Stimulated activated CD4-positive, alpha-beta T cell treated with anti-CD3 and anti-CD28 coated beads, Interleukin-1b, Interleukin-23, amount 100 ng/mL, for 4 hours (primary cell): ENCODE data around the gene IGSF9.
"Not testable (repeated sequence)": the region's sequence is repeated elsewhere in the genome, so short reads cannot be mapped to it uniquely, and the experiment has no call there.

Experiments
- DNase-seq, 2 donors: peaks; one replicate each; pipeline ENCODE4 v3.0.0-alpha.2; 2020; ENCODE audit warnings: low read depth in 2 of 2

Gene IGSF9

GRCh38 chr1:159899634-159900033, 45.8 kb downstream of the IGSF9 start:
- not testable (repeated sequence) for DNase-seq

- DNase-seq: no peak
Measured at GRCh38 chr1:159898527-159898926, 46.9 kb downstream of the IGSF9 start.

GRCh38 chr1:159897962-159898361, 47.5 kb downstream of the IGSF9 start:
- no peak for DNase-seq

- no peak for DNase-seq
Measured at GRCh38 chr1:159896546-159896930, 48.9 kb downstream of the IGSF9 start.

- no peak for DNase-seq
Measured at GRCh38 chr1:159895836-159896545, 49.4 kb downstream of the IGSF9 start.

- DNase-seq: no peak
Measured at GRCh38 chr1:159895286-159895685, 50.1 kb downstream of the IGSF9 start.

- no peak for DNase-seq
Measured at GRCh38 chr1:159892944-159893343, 52.5 kb downstream of the IGSF9 start.

GRCh38 chr1:159891275-159892157, 53.9 kb downstream of the IGSF9 start:
- peak; percentile 50 to 57 for DNase-seq

- no peak for DNase-seq
Measured at GRCh38 chr1:159890390-159890789, 55.0 kb downstream of the IGSF9 start.

- DNase-seq: no peak
Measured at GRCh38 chr1:159889821-159890252, 55.6 kb downstream of the IGSF9 start.

GRCh38 chr1:159889202-159889601, 56.2 kb downstream of the IGSF9 start:
- no peak for DNase-seq

- DNase-seq: no peak
Measured at GRCh38 chr1:159884296-159884695, 61.1 kb downstream of the IGSF9 start.

- DNase-seq: no peak
Measured at GRCh38 chr1:159883134-159883533, 62.3 kb downstream of the IGSF9 start.

GRCh38 chr1:159882527-159882862, 62.9 kb downstream of the IGSF9 start:
- no peak for DNase-seq

GRCh38 chr1:159881622-159882526, 63.5 kb downstream of the IGSF9 start:
- peak; percentile 3 to 8 for DNase-seq

- DNase-seq: no peak
Measured at GRCh38 chr1:159880430-159880829, 65.0 kb downstream of the IGSF9 start.

GRCh38 chr1:159879977-159880376, 65.4 kb downstream of the IGSF9 start:
- DNase-seq: no peak

GRCh38 chr1:159879136-159879535, 66.3 kb downstream of the IGSF9 start:
- DNase-seq: no peak

GRCh38 chr1:159877695-159878444, 67.5 kb downstream of the IGSF9 start:
- DNase-seq: no peak
